ENCODE data around the gene TMEM50A.
"Not testable (repeated sequence)": the region's sequence is repeated elsewhere in the genome, so short reads cannot be mapped to it uniquely, and the experiment has no call there.

Gene TMEM50A

GRCh38 chr1:25308168-25308567, 30.0 kb upstream of the TMEM50A start:
- not testable (repeated sequence) for H3K4me2 ChIP-seq; H3K36me3 ChIP-seq (ENCODE audit: insufficient read depth); H3K79me2 ChIP-seq (ENCODE audit: insufficient read depth, low read depth); H3K4me3 ChIP-seq (IDR thresholded peaks at IDR 0.05; ENCODE audit: insufficient read depth, low read depth, low read length); H4K20me1 ChIP-seq (ENCODE audit: insufficient read depth); H2AFZ ChIP-seq (ENCODE audit: low read depth); H3K9ac ChIP-seq; H3K27ac ChIP-seq; H3K27me3 ChIP-seq (ENCODE audit: insufficient read depth, low read depth); H3K4me1 ChIP-seq (ENCODE audit: low read depth, poor library complexity, severe bottlenecking)

- not testable (repeated sequence) for H3K4me3 ChIP-seq (IDR thresholded peaks at IDR 0.05; ENCODE audit: insufficient read depth, low read depth, low read length); H3K27ac ChIP-seq; H3K9ac ChIP-seq; H3K79me2 ChIP-seq (ENCODE audit: insufficient read depth, low read depth); H3K27me3 ChIP-seq (ENCODE audit: insufficient read depth, low read depth); H3K4me1 ChIP-seq (ENCODE audit: low read depth, poor library complexity, severe bottlenecking); H4K20me1 ChIP-seq (ENCODE audit: insufficient read depth); H3K36me3 ChIP-seq (ENCODE audit: insufficient read depth); H3K4me2 ChIP-seq; H2AFZ ChIP-seq (ENCODE audit: low read depth)
These were observed 29.0 kb upstream of the TMEM50A start for GRCh38 chr1:25309085-25309484.

- not testable (repeated sequence) for H4K20me1 ChIP-seq (ENCODE audit: insufficient read depth); H3K27ac ChIP-seq; H3K4me2 ChIP-seq; H3K9ac ChIP-seq; H3K4me3 ChIP-seq (IDR thresholded peaks at IDR 0.05; ENCODE audit: insufficient read depth, low read depth, low read length); H3K36me3 ChIP-seq (ENCODE audit: insufficient read depth); H3K4me1 ChIP-seq (ENCODE audit: low read depth, poor library complexity, severe bottlenecking); H3K27me3 ChIP-seq (ENCODE audit: insufficient read depth, low read depth); H3K79me2 ChIP-seq (ENCODE audit: insufficient read depth, low read depth); H2AFZ ChIP-seq (ENCODE audit: low read depth)
These were observed 28.6 kb upstream of the TMEM50A start for GRCh38 chr1:25309486-25309885.

GRCh38 chr1:25312806-25313470, 25.2 kb upstream of the TMEM50A start:
- not testable (repeated sequence) for H3K27ac ChIP-seq; H3K4me2 ChIP-seq; H3K36me3 ChIP-seq (ENCODE audit: insufficient read depth); H4K20me1 ChIP-seq (ENCODE audit: insufficient read depth); H3K27me3 ChIP-seq (ENCODE audit: insufficient read depth, low read depth); H3K9ac ChIP-seq; H2AFZ ChIP-seq (ENCODE audit: low read depth); H3K79me2 ChIP-seq (ENCODE audit: insufficient read depth, low read depth); H3K4me1 ChIP-seq (ENCODE audit: low read depth, poor library complexity, severe bottlenecking); H3K4me3 ChIP-seq (IDR thresholded peaks at IDR 0.05; ENCODE audit: insufficient read depth, low read depth, low read length)

GRCh38 chr1:25320314-25320938, 17.7 kb upstream of the TMEM50A start:
- H3K4me3 ChIP-seq (IDR thresholded peaks at IDR 0.05; ENCODE audit: insufficient read depth, low read depth, low read length); H3K27ac ChIP-seq; H3K4me1 ChIP-seq (ENCODE audit: low read depth, poor library complexity, severe bottlenecking); H2AFZ ChIP-seq (ENCODE audit: low read depth); H3K4me2 ChIP-seq; H3K9ac ChIP-seq; H4K20me1 ChIP-seq (ENCODE audit: insufficient read depth); H3K79me2 ChIP-seq (ENCODE audit: insufficient read depth, low read depth); H3K27me3 ChIP-seq (ENCODE audit: insufficient read depth, low read depth); H3K36me3 ChIP-seq (ENCODE audit: insufficient read depth): not testable (repeated sequence)

GRCh38 chr1:25322127-25322526, 16.0 kb upstream of the TMEM50A start:
- not testable (repeated sequence) for H3K36me3 ChIP-seq (ENCODE audit: insufficient read depth); H2AFZ ChIP-seq (ENCODE audit: low read depth); H4K20me1 ChIP-seq (ENCODE audit: insufficient read depth); H3K9ac ChIP-seq; H3K79me2 ChIP-seq (ENCODE audit: insufficient read depth, low read depth); H3K4me3 ChIP-seq (IDR thresholded peaks at IDR 0.05; ENCODE audit: insufficient read depth, low read depth, low read length); H3K4me2 ChIP-seq; H3K27ac ChIP-seq; H3K27me3 ChIP-seq (ENCODE audit: insufficient read depth, low read depth); H3K4me1 ChIP-seq (ENCODE audit: low read depth, poor library complexity, severe bottlenecking)

GRCh38 chr1:25324407-25324806, 13.7 kb upstream of the TMEM50A start:
- not testable (repeated sequence) for H3K27me3 ChIP-seq (ENCODE audit: insufficient read depth, low read depth); H2AFZ ChIP-seq (ENCODE audit: low read depth); H3K27ac ChIP-seq; H3K4me3 ChIP-seq (IDR thresholded peaks at IDR 0.05; ENCODE audit: insufficient read depth, low read depth, low read length); H3K36me3 ChIP-seq (ENCODE audit: insufficient read depth); H3K9ac ChIP-seq; H3K79me2 ChIP-seq (ENCODE audit: insufficient read depth, low read depth); H3K4me2 ChIP-seq; H3K4me1 ChIP-seq (ENCODE audit: low read depth, poor library complexity, severe bottlenecking); H4K20me1 ChIP-seq (ENCODE audit: insufficient read depth)

GRCh38 chr1:25327864-25328790, 10.0 kb upstream of the TMEM50A start:
- not testable (repeated sequence) for H3K79me2 ChIP-seq (ENCODE audit: insufficient read depth, low read depth); H3K9ac ChIP-seq; H3K4me2 ChIP-seq; H3K36me3 ChIP-seq (ENCODE audit: insufficient read depth); H3K4me1 ChIP-seq (ENCODE audit: low read depth, poor library complexity, severe bottlenecking); H3K27ac ChIP-seq; H3K4me3 ChIP-seq (IDR thresholded peaks at IDR 0.05; ENCODE audit: insufficient read depth, low read depth, low read length); H2AFZ ChIP-seq (ENCODE audit: low read depth); H3K27me3 ChIP-seq (ENCODE audit: insufficient read depth, low read depth); H4K20me1 ChIP-seq (ENCODE audit: insufficient read depth)

- not testable (repeated sequence) for H3K79me2 ChIP-seq (ENCODE audit: insufficient read depth, low read depth); H3K36me3 ChIP-seq (ENCODE audit: insufficient read depth); H2AFZ ChIP-seq (ENCODE audit: low read depth); H3K4me2 ChIP-seq; H3K4me1 ChIP-seq (ENCODE audit: low read depth, poor library complexity, severe bottlenecking); H3K9ac ChIP-seq; H3K27me3 ChIP-seq (ENCODE audit: insufficient read depth, low read depth); H3K4me3 ChIP-seq (IDR thresholded peaks at IDR 0.05; ENCODE audit: insufficient read depth, low read depth, low read length); H3K27ac ChIP-seq; H4K20me1 ChIP-seq (ENCODE audit: insufficient read depth)
These were observed 9.3 kb upstream of the TMEM50A start for GRCh38 chr1:25328791-25329185.

- H3K36me3 ChIP-seq (ENCODE audit: insufficient read depth); H3K79me2 ChIP-seq (ENCODE audit: insufficient read depth, low read depth); H3K4me3 ChIP-seq (IDR thresholded peaks at IDR 0.05; ENCODE audit: insufficient read depth, low read depth, low read length); H2AFZ ChIP-seq (ENCODE audit: low read depth); H3K4me2 ChIP-seq; H3K4me1 ChIP-seq (ENCODE audit: low read depth, poor library complexity, severe bottlenecking); H3K9ac ChIP-seq; H3K27ac ChIP-seq; H4K20me1 ChIP-seq (ENCODE audit: insufficient read depth); H3K27me3 ChIP-seq (ENCODE audit: insufficient read depth, low read depth): not testable (repeated sequence)
These were observed 8.8 kb upstream of the TMEM50A start for GRCh38 chr1:25329336-25329735.

Data from KMS-11 (cell line).